ENCODE results near the gene PLAAT4.
A peak's percentile ranks its signal among the peaks of the same experiment; 100 is the strongest.

PLAAT4 gene

GRCh38 chr11:63536669-63537292 is at the start of gene PLAAT4:
Gene PLAAT4 (plus strand): TSS chr11:63536808. CDS start chr11:63536869, 61 bp downstream.
- DNase-seq: peak in 1 of 2 experiments; percentile 26

GRCh38 chr11:63488789-63489188 is 47.8 kb upstream of the PLAAT4 start:
- no peak for DNase-seq

GRCh38 chr11:63489879-63490278 is 46.7 kb upstream of the PLAAT4 start:
- no peak for DNase-seq

- DNase-seq: peak in 1 of 2 experiments; percentile 14
Observed at GRCh38 chr11:63490551-63491239, 45.9 kb upstream of the PLAAT4 start, which contains the start of gene PLAAT5. Gene PLAAT5 (minus strand): TSS chr11:63491167. CDS start chr11:63491034, 133 bp downstream.

- DNase-seq: no peak
Observed at GRCh38 chr11:63491240-63491587, 45.4 kb upstream of the PLAAT4 start.

GRCh38 chr11:63491636-63492372 is 44.8 kb upstream of the PLAAT4 start:
- no peak for DNase-seq

- no peak for DNase-seq
Observed at GRCh38 chr11:63492441-63492840, 44.2 kb upstream of the PLAAT4 start.

GRCh38 chr11:63493127-63493526 is 43.5 kb upstream of the PLAAT4 start:
- no peak for DNase-seq

- DNase-seq: no peak
Observed at GRCh38 chr11:63494975-63495374, 41.6 kb upstream of the PLAAT4 start.

- no peak for DNase-seq
Observed at GRCh38 chr11:63499874-63500273, 36.7 kb upstream of the PLAAT4 start.

- no peak for DNase-seq
Observed at GRCh38 chr11:63501236-63501635, 35.4 kb upstream of the PLAAT4 start.

GRCh38 chr11:63502252-63502820 is 34.3 kb upstream of the PLAAT4 start:
- no peak for DNase-seq

- no peak for DNase-seq
Observed at GRCh38 chr11:63503492-63503891, 33.1 kb upstream of the PLAAT4 start.

GRCh38 chr11:63504054-63504453 is 32.6 kb upstream of the PLAAT4 start:
- no peak for DNase-seq

- no peak for DNase-seq
Observed at GRCh38 chr11:63504933-63505586, 31.5 kb upstream of the PLAAT4 start.

GRCh38 chr11:63505857-63506528 is 30.6 kb upstream of the PLAAT4 start, which contains the start of gene LGALS12:
Gene LGALS12 (plus strand): TSS chr11:63506084. CDS start chr11:63506459, 375 bp downstream.
- no peak for DNase-seq

GRCh38 chr11:63506876-63507275 is 29.7 kb upstream of the PLAAT4 start:
- no peak for DNase-seq

- no peak for DNase-seq
Observed at GRCh38 chr11:63507511-63507910, 29.1 kb upstream of the PLAAT4 start.

GRCh38 chr11:63508009-63508408 is 28.6 kb upstream of the PLAAT4 start:
- no peak for DNase-seq

GRCh38 chr11:63508745-63509144 is 27.9 kb upstream of the PLAAT4 start:
- DNase-seq: no peak

GRCh38 chr11:63510360-63511047 is 26.1 kb upstream of the PLAAT4 start:
- no peak for DNase-seq

Measured in stimulated activated CD4-positive, alpha-beta T cell treated with anti-CD3 and anti-CD28 coated beads, Interleukin-4, amount 100 ng/mL, for 4 hours (primary cell).